Activated naive CD4-positive, alpha-beta T cell treated with anti-CD3 and anti-CD28 coated beads, Interleukin-2, amount 50 U/mL, for 16 hours (primary cell): ENCODE data around the gene RPL37.
"Not testable (repeated sequence)": the region's sequence is repeated elsewhere in the genome, so short reads cannot be mapped to it uniquely, and the experiment has no call there.

ENCODE experiments used
- DNase-seq: peaks from one replicate; pipeline ENCODE4 v3.0.0-alpha.2; 2020

The RPL37 gene

DNA sequence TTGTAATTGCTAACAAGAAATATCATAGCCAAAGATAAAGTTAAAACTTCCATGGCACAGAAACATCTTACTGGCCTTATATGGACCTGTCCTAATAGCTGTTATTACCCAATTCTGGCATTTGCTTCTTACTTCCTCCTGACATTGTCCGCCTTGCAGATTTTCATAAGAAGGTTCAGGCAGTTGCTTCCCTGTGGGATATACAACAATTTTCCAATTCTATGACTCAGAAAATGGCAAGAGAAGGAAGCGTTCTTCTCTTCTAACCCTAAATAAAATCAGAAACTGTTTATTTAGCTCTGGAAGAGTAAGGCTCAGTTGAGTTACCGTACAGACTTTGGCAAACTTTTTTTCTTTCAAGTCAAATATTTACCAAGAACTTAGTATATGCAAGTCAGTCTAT lies 38.5 kb downstream of the RPL37 start:
- DNase-seq = no peak

DNA sequence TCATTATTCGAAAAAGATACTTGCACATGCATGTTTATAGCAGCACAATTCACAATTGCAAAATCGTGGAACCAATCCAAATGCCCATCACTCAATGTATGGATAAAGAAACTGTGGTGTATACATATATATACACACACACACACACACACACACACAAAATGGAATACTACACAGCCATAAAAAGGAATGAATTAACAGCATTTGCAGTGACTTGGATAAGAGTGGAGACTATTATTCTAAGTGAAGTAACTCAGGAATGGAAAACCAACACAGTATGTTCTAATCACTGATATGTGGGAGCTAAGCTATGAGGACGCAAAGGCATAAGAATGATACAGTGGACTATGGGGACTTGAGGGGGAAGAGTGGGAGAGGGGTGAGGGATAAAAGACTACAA lies 40.1 kb downstream of the RPL37 start:
- not testable (repeated sequence) for DNase-seq

DNA sequence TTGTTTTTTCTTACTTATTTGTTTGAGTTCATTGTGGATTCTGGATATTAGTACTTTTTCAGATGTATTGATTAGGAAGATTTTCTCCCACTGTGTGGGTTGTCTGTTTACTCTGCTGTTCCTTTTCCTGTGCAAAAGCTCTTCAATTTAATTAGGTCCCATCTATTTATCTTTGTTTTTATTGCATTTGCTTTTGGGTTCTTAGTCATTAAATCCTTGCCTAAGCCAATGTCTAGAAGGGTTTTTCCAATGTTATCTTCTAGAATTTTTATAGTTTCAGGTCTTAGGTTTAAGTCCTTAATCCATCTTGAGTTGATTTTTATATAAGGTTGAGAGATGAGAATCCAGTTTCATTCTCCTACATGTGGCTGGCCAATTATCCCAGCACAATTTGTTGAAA lies 40.7 kb downstream of the RPL37 start:
- DNase-seq = not testable (repeated sequence)

DNA sequence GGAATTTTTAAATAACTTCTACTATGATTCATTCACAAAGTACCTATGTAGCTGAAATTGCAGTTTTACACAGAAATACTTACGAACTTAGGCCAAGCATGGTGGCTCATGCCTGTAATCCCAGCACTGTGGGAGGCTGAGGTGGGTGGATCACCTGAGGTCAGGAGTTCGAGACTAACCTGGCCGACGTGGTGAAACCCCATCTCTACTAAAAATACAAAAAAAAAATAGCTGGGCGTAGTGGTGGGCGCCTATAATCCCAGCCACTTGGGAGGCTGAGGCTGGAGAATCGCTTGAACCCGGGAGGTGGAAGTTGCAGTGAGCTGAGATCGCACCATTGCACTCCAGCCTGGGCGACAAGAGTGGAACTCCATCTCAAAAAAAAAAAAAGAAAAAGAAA lies 42.3 kb downstream of the RPL37 start:
- not testable (repeated sequence) for DNase-seq

DNA sequence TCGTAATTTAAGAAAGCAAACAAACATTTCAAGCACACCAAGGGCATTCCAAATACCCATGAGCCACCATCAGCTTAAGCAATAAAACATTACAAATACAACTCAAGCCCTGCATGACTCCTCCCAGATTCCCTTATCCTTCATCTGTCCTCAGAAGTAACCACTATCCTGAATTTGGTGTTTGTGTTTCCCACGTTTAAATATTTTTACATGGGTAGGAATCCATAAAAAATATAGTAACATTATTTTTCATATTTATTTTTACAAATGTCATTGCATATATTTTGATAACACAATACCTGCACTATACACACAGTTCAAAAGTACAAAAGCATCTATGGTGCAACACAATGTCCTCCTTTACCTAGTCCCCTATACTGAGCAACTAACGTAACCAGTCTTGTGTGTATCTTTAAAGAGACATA lies 43.3 kb downstream of the RPL37 start:
- no peak for DNase-seq

DNA sequence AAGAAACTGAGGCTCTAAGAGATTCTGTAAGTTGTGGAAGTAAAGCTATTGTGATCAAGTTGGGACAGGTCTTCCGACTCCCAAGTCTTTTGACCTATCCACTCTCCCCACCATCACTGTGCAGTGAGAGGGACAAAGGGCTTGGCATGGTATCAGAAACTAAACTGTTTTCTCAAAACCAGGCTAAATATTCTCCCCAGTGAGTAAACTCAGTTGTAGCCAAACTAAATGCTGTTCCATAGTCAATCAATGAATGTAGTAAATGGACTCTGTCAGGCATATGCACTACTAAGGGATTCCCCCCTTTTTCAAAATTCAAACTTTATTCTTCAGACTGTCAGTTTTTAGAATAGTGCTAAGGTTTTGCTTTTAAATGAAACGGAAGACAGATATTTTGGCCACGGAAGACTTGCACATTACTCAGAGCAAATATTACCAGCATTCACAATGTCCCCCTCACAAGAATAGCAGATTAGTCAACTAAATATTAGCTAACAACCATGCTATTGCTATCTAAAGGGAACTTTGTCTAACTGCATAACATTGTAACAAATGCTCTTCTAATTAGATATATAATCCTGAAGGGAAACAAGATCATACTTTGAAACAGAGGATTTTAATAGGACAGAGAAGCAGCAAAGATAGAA lies 44.0 kb downstream of the RPL37 start:
- DNase-seq = no peak

DNA sequence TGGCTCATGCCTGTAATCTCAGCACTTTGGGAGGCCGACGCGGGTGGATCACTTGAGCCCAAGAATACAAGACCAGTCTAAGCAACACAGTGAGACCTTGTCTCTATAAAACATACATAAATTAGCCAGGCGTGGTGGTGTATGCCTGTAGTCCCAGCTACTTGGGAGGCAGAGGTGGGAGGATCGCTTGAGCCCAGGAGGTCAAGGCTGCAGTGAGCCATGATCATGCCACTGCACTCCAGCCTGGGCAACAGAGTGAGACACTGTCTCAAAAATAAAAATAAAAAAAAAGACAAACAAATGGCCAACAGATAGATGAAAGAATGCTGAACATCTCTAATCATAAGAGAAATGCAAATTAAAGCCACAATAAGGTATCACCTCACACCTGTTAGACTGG lies 46.1 kb downstream of the RPL37 start:
- not testable (repeated sequence) for DNase-seq

DNA sequence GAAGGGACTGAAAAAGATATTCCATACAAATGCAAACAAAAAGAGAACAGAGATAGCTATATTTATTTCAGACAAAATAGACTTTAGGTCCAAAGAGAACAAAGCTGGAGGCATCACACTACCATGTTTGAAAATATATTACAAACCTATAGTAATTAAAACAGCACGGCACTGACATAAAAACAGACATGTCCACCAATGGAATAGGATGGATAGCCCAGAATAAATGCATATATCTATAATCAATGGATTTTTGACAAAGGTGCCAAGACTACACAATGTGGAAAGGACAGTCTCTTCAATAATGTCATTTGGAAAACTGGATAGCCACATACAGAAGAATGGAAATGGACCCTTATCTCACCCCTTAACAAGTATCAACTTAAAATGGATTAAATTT lies 47.0 kb downstream of the RPL37 start:
- DNase-seq = no peak

DNA sequence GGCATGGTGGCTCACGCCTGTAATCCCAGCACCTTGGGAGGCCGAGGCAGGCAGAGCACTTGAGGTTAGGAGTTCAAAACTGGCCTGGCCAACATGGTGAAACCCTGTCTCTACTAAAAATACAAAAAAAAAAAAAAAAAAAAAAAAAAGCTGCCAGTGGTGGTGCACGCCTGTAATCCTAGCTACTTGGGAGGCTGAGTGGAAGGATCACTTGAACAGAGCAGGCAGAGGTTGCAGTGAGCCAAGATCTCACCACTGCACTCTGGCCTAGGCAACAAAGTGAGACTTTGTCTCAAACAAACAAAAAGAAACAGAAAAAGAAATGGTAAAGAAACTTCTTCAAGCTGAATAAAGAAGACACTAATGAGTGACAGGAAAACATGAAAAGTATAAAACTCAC lies 48.4 kb downstream of the RPL37 start:
- not testable (repeated sequence) for DNase-seq

DNA sequence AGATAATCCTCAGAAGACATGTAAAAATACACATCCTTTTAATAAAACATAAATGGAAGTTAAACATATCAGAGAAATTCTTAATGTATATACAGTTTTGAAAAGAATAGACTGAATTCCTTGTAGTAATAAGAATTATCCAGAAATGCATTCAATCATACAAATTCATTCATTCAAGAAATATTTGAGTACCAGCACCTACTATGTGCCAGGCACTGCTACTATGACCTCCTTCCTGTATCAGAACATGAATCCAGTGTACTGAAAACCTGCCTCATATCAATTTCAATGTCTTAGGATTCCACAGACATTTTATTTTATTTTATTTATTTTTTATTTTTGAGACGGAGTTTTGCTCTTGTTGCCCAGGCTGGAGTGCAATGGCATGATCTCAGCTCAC lies 50.1 kb downstream of the RPL37 start:
- DNase-seq = no peak

DNA sequence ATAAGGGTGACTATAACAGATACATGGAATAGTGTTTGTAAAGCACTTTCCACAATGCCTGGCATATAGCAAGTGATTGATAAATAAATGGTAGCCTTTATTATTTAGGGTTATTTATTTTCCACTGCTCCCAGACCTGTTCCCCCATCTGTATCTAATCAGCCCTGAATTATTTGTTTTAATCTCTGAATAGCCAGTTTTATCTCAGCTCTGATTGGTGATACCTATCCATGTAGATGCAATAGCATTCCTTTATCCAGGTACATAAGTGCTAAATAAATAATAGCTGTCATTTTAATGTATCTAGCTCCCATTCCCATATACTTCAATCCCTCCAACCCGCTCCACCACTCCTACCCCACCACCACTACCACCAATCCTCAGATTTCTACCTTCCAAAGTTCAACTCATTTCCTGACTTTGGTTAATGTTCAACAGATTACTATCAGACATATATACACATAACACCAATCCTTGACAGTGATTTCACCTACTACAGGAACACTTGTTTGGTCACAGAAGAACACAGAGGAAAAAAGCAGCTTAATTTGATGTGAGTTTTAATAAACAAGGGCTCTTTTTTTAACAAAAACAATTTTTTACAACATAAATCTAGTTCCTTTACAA lies 50.9 kb downstream of the RPL37 start:
- DNase-seq = no peak

DNA sequence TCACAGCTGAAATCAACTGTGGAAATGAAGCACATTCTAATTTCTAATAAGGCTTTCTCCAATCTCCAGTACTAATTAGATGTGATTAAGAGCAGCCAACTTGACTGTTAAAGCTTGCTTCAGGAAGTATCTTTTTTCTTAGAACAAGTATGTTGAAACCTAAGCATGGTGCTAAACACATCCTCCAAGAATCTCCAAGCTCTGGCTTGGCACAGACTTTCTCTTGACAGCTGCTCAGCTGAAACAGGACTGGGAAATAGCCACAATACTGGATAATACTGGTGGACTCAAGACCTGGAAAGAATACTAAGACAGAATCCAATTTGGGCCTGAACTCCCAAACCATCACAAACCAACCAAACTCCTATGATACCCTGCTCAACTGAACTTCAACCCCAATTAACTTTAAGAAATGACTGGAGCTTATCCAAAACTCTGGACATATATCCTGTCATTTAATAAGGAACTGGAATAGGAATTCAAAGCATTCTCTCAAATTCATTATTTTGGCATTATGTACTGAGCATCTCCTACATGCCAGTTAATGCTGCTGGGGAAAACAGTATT lies 53.1 kb downstream of the RPL37 start:
- no peak for DNase-seq

DNA sequence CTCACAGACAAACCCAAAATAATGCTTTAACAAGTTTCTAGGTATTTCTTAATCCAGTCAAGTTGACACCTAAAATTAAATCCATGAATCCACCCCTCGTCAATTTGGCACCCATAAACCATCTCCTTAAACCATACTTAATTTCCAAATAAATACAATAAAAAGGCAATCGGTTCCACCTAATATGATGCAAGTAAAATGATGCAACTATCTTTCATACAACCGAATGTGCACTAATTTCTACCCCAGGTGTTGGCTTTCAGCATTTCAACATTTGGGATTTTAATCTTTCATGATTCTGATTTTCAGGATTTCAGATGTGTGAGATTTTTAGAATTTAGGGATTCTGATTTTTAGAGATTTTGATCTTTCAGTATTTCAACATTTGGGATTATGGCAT lies 54.2 kb downstream of the RPL37 start:
- DNase-seq = no peak

DNA sequence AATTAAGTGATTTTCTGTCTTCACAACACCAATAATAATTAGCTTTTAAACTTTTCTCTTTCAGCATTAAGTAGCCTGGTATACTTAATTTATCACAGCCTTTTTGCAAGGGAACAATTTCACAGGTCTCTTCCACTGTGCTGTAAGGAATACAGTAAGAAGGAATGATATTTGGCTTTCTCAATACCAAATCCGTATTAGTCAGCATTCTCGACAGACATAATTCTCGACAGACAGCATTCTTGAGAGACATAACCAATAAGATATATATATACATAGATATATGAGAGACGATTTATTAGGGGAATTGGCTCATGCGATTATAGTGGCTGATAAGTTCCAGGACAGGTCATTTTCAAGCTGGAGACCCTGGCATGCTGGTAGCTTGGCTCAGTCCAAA lies 54.8 kb downstream of the RPL37 start:
- no peak for DNase-seq

DNA sequence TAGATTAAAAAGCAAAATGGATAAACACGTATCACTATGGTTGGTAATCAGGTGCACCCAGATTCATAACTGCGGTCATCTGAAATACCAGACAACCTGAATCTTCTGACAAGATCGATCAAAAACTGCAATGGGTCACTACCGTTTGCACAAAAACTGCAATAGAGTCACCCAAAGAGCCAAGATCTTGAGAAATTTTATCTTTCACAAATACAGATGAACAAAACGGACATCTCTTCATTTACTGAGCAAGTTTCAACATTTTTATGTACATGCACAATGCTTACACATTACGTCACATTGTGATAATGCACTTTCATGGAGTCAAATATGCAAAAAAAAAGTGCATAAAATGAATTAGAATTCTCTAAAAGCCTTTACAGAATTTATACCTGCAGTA lies 55.5 kb downstream of the RPL37 start:
- DNase-seq = no peak

DNA sequence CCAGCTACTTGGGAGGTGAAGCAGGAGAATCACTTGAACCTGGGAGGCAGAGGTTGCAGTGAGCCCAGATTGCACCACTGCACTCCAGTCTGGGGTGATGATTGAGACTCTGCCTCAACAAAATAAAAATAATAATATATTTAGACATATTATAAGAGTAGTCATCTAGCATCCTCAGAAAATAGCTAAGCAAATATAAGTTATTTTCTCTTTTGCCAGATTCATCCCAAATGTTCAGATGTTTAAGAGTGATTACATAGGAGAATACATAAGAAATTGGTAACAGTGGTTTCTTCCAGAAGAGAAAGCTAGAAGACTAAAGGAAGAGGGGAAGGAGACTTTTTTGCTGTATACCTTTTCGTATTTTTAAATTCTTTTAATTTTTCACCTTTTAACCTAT lies 56.9 kb downstream of the RPL37 start:
- DNase-seq = no peak

DNA sequence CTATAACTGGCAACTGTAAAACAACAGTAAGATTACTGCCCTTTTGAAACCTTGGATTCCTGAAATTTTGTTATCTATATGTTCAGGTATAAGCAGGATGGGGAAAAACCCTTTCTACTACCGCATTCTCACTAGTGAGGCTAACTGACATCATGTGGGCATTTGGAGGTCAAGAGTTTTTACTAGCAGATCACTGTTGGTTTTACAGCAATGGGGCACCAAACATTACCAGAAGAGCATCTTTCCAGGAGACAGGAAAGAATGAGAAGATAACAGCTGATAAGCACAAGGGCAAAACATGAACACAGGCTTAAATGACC lies 58.4 kb downstream of the RPL37 start:
- DNase-seq = no peak

DNA sequence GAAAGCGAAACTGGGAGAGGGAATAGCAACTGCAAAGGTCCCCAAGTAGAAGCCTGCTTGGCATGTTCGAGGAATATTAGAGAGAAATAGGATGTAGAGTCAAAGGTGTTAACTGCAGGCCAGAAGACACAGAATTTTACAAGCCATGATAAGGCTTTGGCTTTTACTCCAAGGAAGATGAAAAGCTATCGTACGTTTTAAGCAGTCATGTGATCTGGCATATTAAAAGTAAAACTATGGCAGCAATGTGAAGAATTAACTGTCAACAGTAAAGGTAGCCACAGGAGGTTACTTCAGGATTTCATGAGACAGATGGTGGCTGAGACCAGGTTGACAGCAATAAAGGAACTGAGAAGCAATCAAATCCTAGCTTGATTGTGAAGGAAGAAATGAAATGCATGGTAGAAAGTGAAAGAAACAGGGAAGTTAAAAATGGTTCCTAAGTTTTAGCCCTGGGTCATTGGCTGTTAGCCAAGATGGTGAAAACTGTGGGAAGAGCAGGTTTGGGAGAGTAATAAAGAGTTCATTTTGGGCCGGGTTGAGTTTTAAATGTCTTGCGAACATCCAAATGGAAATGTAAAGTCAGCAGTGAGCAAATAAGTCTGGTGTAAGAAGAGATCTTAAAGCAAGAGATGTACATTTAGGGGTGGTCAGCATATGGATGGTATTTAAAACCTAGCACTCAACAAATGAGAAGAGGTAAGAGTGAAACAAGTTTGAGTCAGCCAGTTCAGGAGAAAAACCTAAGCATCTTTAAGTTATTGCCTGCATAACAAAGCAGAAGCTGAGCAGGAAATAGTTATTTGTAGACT lies 59.0 kb downstream of the RPL37 start:
- DNase-seq = no peak
